PC-3 (cell line): ENCODE results near the gene CCSER1. TPM values are rescaled to one million over a fixed set of nuclear protein-coding genes. Genes with fewer than 3 reads are reported as not detected.

Source experiments
- ATAC-seq: fragments of 200-7000 bp; cut with Tn5 transposase; 2 replicates; pipeline ENCODE4 v1.9.1; 2020; ENCODE audit warnings: mild to moderate bottlenecking, moderate library complexity
- BruUV-seq: library from RNA; stranded (reverse); fragments of 400-500 nt; replicated peaks from 2 replicates; lab custom pipeline; 2021; lab: Mats Ljungman, UMichigan
- CTCF ChIA-PET: fragments of 300-600 bp; sonication (Branson Sonifier 250); formaldehyde crosslinking; loops from one replicate; lab custom pipeline; 2022; ENCODE audit warnings: antibody characterized with exemption; lab: Charles Lee
- POLR2A ChIA-PET: fragments of 300-600 bp; sonication (Branson Sonifier 250); formaldehyde crosslinking; loops from one replicate; lab custom pipeline; 2022; ENCODE audit warnings: antibody characterized with exemption; ENCODE audit not compliant: unreplicated experiment; lab: Charles Lee
- DNase-seq: peaks from one replicate; pipeline ENCODE4 v3.0.0-alpha.2; 2015
- H2AFZ ChIP-seq: fragments of 300-600 bp; sonication (generic); 2 replicates; pipeline ENCODE4 v1.6.0; 2016; ENCODE audit warnings: antibody characterized with exemption, low read length
- H3F3A ChIP-seq: fragments of 300-600 bp; sonication (generic); one replicate; pipeline ENCODE4 v1.6.0; 2017; ENCODE audit warnings: antibody characterized with exemption, low read length, control low read depth, mild to moderate bottlenecking; ENCODE audit not compliant: unreplicated experiment
- H3K27ac ChIP-seq: fragments of 300-600 bp; sonication (generic); 2 replicates; pipeline ENCODE4 v1.5.1; 2016; ENCODE audit warnings: mild to moderate bottlenecking, low read length
- H3K27me3 ChIP-seq: fragments of 300-600 bp; sonication (generic); 2 replicates; pipeline ENCODE4 v1.6.1; 2016; ENCODE audit warnings: low read length, mixed read lengths
- H3K36me3 ChIP-seq: fragments of 300-600 bp; sonication (generic); 2 replicates; pipeline ENCODE4 v1.6.1; 2016; ENCODE audit warnings: low read depth, mixed run types, low read length, mixed read lengths
- H3K4me1 ChIP-seq: fragments of 300-600 bp; sonication (generic); 2 replicates; pipeline ENCODE4 v1.5.1; 2016; ENCODE audit warnings: low read length; ENCODE audit not compliant: insufficient read depth
- H3K4me2 ChIP-seq: fragments of 300-600 bp; sonication (generic); 2 replicates; pipeline ENCODE4 v1.6.0; 2016; ENCODE audit warnings: low read length
- H3K4me3 ChIP-seq: fragments of 300-600 bp; sonication (generic); 2 replicates; pipeline ENCODE4 v1.5.1; 2016; ENCODE audit warnings: mild to moderate bottlenecking, low read length, mixed read lengths
- H3K79me2 ChIP-seq: fragments of 300-600 bp; sonication (generic); 2 replicates; pipeline ENCODE4 v1.6.1; 2017; ENCODE audit warnings: low read length, mixed read lengths
- H3K9ac ChIP-seq: fragments of 300-600 bp; sonication (generic); 2 replicates; pipeline ENCODE4 v1.6.0; 2016; ENCODE audit warnings: mild to moderate bottlenecking, low read length
- H3K9me2 ChIP-seq: fragments of 300-600 bp; sonication (generic); replicated peaks from 2 replicates; pipeline ENCODE4 v1.6.1; 2016; ENCODE audit warnings: mixed run types, low read length, mixed read lengths
- H3K9me3 ChIP-seq: fragments of 300-600 bp; sonication (generic); 2 replicates; pipeline ENCODE4 v1.6.1; 2016; ENCODE audit warnings: low read length, mixed read lengths
- H4K20me1 ChIP-seq: fragments of 300-600 bp; sonication (generic); 2 replicates; pipeline ENCODE4 v1.6.1; 2016; ENCODE audit warnings: low read length, mixed read lengths
- CTCF ChIP-seq: fragments of 300-600 bp; sonication (generic); conservative IDR thresholded peaks from 2 replicates; pipeline ENCODE4 v1.5.1; 2017; ENCODE audit warnings: antibody characterized with exemption, low read depth, mild to moderate bottlenecking, low read length
- EZH2 ChIP-seq: fragments of 300-600 bp; sonication (generic); IDR thresholded peaks from one replicate; pipeline ENCODE4 v1.6.1; 2017; ENCODE audit warnings: antibody characterized with exemption, mild to moderate bottlenecking, low read length; ENCODE audit not compliant: unreplicated experiment
- EZH2phosphoT487 ChIP-seq: fragments of 300-600 bp; sonication (generic); IDR thresholded peaks from 2 replicates; pipeline ENCODE4 v1.6.1; 2018; ENCODE audit warnings: mild to moderate bottlenecking, antibody characterized with exemption, low read length, borderline replicate concordance
- intact Hi-C: fragments of 100-400 bp; cut with micrococcal nuclease; formaldehyde crosslinking; loops from 2 replicates; pipeline ENCODE4 v1.9.0; 2023
- total RNA-seq: library from RNA; depleted of rRNA; stranded (reverse); fragments of >200 nt; gene quantifications from 2 replicates; pipeline ENCODE4 v1.2.3, GENCODE V29; 2014

The CCSER1 gene
- total RNA-seq, 1 experiment from 2014 or later = 6.0 TPM

- ATAC-seq = no peak
- DNase-seq = no peak
- Histone ChIP-seq H4K20me1 (no peaks in the 10 kb centered on the region), H3K27me3 (no peaks in the 10 kb centered on the region), H3K4me2 (no peak overlapping the region), H3K79me2 (no peaks in the 10 kb centered on the region), H3K9me3 (no peaks in the 10 kb centered on the region), H3K4me1 (peaks cover 9% of the 10 kb centered on the region), H3F3A (no peaks in the 10 kb centered on the region), H3K9me2 (no peaks in the 10 kb centered on the region), H3K36me3 (no peaks in the 10 kb centered on the region), H3K9ac (no peak overlapping the region), H3K27ac (no peak overlapping the region), H3K4me3 (no peak overlapping the region), H2AFZ (no peak overlapping the region)
- ChIA-PET POLR2A (no interaction called here), CTCF (no interaction called here)
- TF ChIP-seq EZH2phosphoT487 = no peak
- TF ChIP-seq EZH2 = no peak
- intact Hi-C loops = no loop called here
- BruUV-seq = no TSS peak
These were observed 36.7 kb downstream of the CCSER1 start for GRCh38 chr4:90163872-90164271.

- no TSS peak for BruUV-seq
These were observed 38.7 kb downstream of the CCSER1 start for GRCh38 chr4:90165883-90166282.

GRCh38 chr4:90171491-90171890, 44.3 kb downstream of the CCSER1 start:
- DNase-seq (no peak), ATAC-seq (no peak)
- H3K79me2 ChIP-seq = no peaks in the 10 kb centered on the region
- H3K9me2 ChIP-seq = no peaks in the 10 kb centered on the region
- intact Hi-C loops = no loop called here
- POLR2A ChIA-PET = no interaction called here
- H3K4me1 ChIP-seq = peaks cover 34% of the 10 kb centered on the region
- H2AFZ ChIP-seq = no peak overlapping the region
- no peaks in the 10 kb centered on the region for H3K27me3 ChIP-seq
- no peak overlapping the region for H3K27ac ChIP-seq
- no peak overlapping the region for H3K4me2 ChIP-seq
- TF ChIP-seq CTCF = no peak
- TF ChIP-seq EZH2phosphoT487 = no peak
- TF ChIP-seq EZH2 = no peak
- no peaks in the 10 kb centered on the region for H3K9me3 ChIP-seq
- BruUV-seq = no TSS peak
- CTCF ChIA-PET = no interaction called here
- no peaks in the 10 kb centered on the region for H3F3A ChIP-seq
- no peak overlapping the region for H3K4me3 ChIP-seq
- no peaks in the 10 kb centered on the region for H3K36me3 ChIP-seq
- H4K20me1 ChIP-seq = no peaks in the 10 kb centered on the region
- no peak overlapping the region for H3K9ac ChIP-seq

More at GRCh38 chr4:90165883-90166282, 38.7 kb downstream of the CCSER1 start:
- no peak for TF ChIP-seq EZH2phosphoT487
- TF ChIP-seq CTCF = no peak
- no peak for TF ChIP-seq EZH2
- Histone ChIP-seq H3K4me3 (no peak overlapping the region), H3K4me2 (no peak overlapping the region), H3K9me2 (no peaks in the 10 kb centered on the region), H3K4me1 (0 out of 2 replicates have a peak, but pooled peaks cover 5% of the 10 kb centered on the region), H3K79me2 (no peaks in the 10 kb centered on the region), H3F3A (no peaks in the 10 kb centered on the region), H4K20me1 (no peaks in the 10 kb centered on the region), H2AFZ (no peak overlapping the region), H3K9ac (no peak overlapping the region), H3K27ac (no peak overlapping the region), H3K27me3 (no peaks in the 10 kb centered on the region), H3K36me3 (no peaks in the 10 kb centered on the region), H3K9me3 (no peaks in the 10 kb centered on the region)
- ATAC-seq = no peak
- CTCF ChIA-PET = no interaction called here
- intact Hi-C loops = no loop called here
- POLR2A ChIA-PET = no interaction called here
- DNase-seq = no peak
